IMR-90 (cell line): ENCODE data around the gene DND1. TPM values are rescaled to one million over a fixed set of nuclear protein-coding genes. Genes with fewer than 3 reads are reported as not detected.

Experiments used
- ATAC-seq: fragments of 200-7000 bp; cut with Tn5 transposase; 2 replicates; pipeline ENCODE4 v1.9.1; 2020; ENCODE audit warnings: low read depth, mild to moderate bottlenecking, moderate library complexity
- BruUV-seq: library from RNA; stranded (reverse); fragments of 400-500 nt; replicated peaks from 2 replicates; lab custom pipeline; 2021; lab: Mats Ljungman, UMichigan
- CTCF ChIA-PET: fragments of 300-600 bp; formaldehyde crosslinking; extraction: SDS; loops from one replicate; lab custom pipeline; 2021; ENCODE audit warnings: antibody characterized with exemption; lab: Yijun Ruan, JAX
- POLR2A ChIA-PET: fragments of 300-600 bp; sonication (Branson Sonifier 250); formaldehyde crosslinking; loops from one replicate; lab custom pipeline; 2022; ENCODE audit warnings: antibody characterized with exemption; ENCODE audit not compliant: unreplicated experiment; lab: Charles Lee
- DNase-seq: peaks from one replicate; pipeline ENCODE4 v3.0.0; 2013
- H2AFZ ChIP-seq: replicated peaks from 2 replicates; pipeline ENCODE3; 2013; ENCODE audit warnings: low read length, mild to moderate bottlenecking; ENCODE audit not compliant: poor library complexity
- H2AK5ac ChIP-seq: 2 replicates; pipeline ENCODE4 v1.6.1; 2013; ENCODE audit warnings: low read depth, low read length, inconsistent platforms
- H2AK9ac ChIP-seq: replicated peaks from 2 replicates; pipeline ENCODE3; 2013; ENCODE audit warnings: mild to moderate bottlenecking, low read depth, low read length, moderate library complexity; ENCODE audit not compliant: poor library complexity
- H2BK120ac ChIP-seq: 2 replicates; pipeline ENCODE4 v1.6.1; 2013; ENCODE audit warnings: low read depth, low read length, inconsistent platforms
- H2BK15ac ChIP-seq: 3 replicates; pipeline ENCODE4 v1.6.1; 2013; ENCODE audit warnings: low read depth, low read length, inconsistent platforms
- H2BK20ac ChIP-seq: 2 replicates; pipeline ENCODE4 v1.6.1; 2013; ENCODE audit warnings: low read depth, mild to moderate bottlenecking, inconsistent platforms, low read length, moderate library complexity
- H2BK5ac ChIP-seq: 2 replicates; pipeline ENCODE4 v1.6.1; 2013; ENCODE audit warnings: mild to moderate bottlenecking, low read depth, low read length, inconsistent platforms; ENCODE audit not compliant: poor library complexity, severe bottlenecking
- H3K14ac ChIP-seq: replicated peaks from 2 replicates; pipeline ENCODE4 v1.6.1; 2013; ENCODE audit warnings: low read depth, low read length, inconsistent platforms
- H3K18ac ChIP-seq: 2 replicates; pipeline ENCODE4 v1.6.1; 2013; ENCODE audit warnings: low read depth, low read length, control low read depth
- H3K23ac ChIP-seq: 2 replicates; pipeline ENCODE4 v1.6.1; 2013; ENCODE audit warnings: low read depth, low read length, inconsistent platforms
- H3K27ac ChIP-seq: 2 replicates; pipeline ENCODE4 v1.5.1; 2013; ENCODE audit warnings: mild to moderate bottlenecking, control low read depth, low read length; ENCODE audit not compliant: insufficient read depth
- H3K27me3 ChIP-seq: 2 replicates; pipeline ENCODE4 v1.6.1; 2013; ENCODE audit warnings: low read length; ENCODE audit not compliant: control insufficient read depth, insufficient read depth
- H3K36me3 ChIP-seq: 2 replicates; pipeline ENCODE4 v1.6.1; 2013; ENCODE audit warnings: low read length, mixed read lengths; ENCODE audit not compliant: control insufficient read depth, insufficient read depth
- H3K4ac ChIP-seq: 2 replicates; pipeline ENCODE4 v1.6.1; 2013; ENCODE audit warnings: low read depth, low read length, inconsistent platforms
- H3K4me1 ChIP-seq: 2 replicates; pipeline ENCODE4 v1.6.1; 2013; ENCODE audit warnings: low read length, mixed read lengths; ENCODE audit not compliant: control insufficient read depth, insufficient read depth
- H3K4me2 ChIP-seq: 2 replicates; pipeline ENCODE4 v1.6.1; 2013; ENCODE audit warnings: low read depth, mild to moderate bottlenecking, control low read depth, low read length, moderate library complexity
- H3K4me3 ChIP-seq: 2 replicates; pipeline ENCODE4 v1.5.1; 2013; ENCODE audit warnings: low read depth, mild to moderate bottlenecking, control low read depth, low read length, moderate library complexity; ENCODE audit not compliant: insufficient read depth
- H3K56ac ChIP-seq: 2 replicates; pipeline ENCODE4 v1.6.1; 2013; ENCODE audit warnings: low read length, inconsistent platforms; ENCODE audit not compliant: insufficient read depth; ENCODE audit errors: extremely low read depth
- H3K79me1 ChIP-seq, 2 experiments: 2 replicates each; pipeline ENCODE4 v1.6.1; 2013; ENCODE audit warnings: low read length in 2 of 2, inconsistent platforms in 1 of 2, low read depth in 1 of 2
- H3K9ac ChIP-seq: 2 replicates; pipeline ENCODE4 v1.6.1; 2013; ENCODE audit warnings: low read depth, low read length, control low read depth
- H3K9me1 ChIP-seq: 2 replicates; pipeline ENCODE4 v1.6.1; 2013; ENCODE audit warnings: low read length, inconsistent platforms; ENCODE audit not compliant: insufficient read depth
- H3K9me3 ChIP-seq: 2 replicates; pipeline ENCODE4 v1.6.1; 2013; ENCODE audit warnings: low read length; ENCODE audit not compliant: control insufficient read depth, insufficient read depth
- H4K20me1 ChIP-seq: 2 replicates; pipeline ENCODE4 v1.6.1; 2013; ENCODE audit warnings: low read length, inconsistent platforms; ENCODE audit not compliant: insufficient read depth
- H4K5ac ChIP-seq: 2 replicates; pipeline ENCODE4 v1.6.1; 2013; ENCODE audit warnings: mild to moderate bottlenecking, low read depth, low read length, control low read depth
- H4K8ac ChIP-seq, 2 experiments: 2 replicates each; pipeline ENCODE4 v1.6.1; 2013; ENCODE audit warnings: low read depth in 2 of 2, low read length in 2 of 2, control low read depth in 1 of 2, inconsistent platforms in 1 of 2
- H4K91ac ChIP-seq: 2 replicates; pipeline ENCODE4 v1.6.1; 2013; ENCODE audit warnings: low read depth, low read length, inconsistent platforms; ENCODE audit not compliant: insufficient read depth
- BHLHE40 ChIP-seq: fragments of 150-350 bp; IDR thresholded peaks from 2 replicates; pipeline ENCODE4 v1.6.1; 2016; ENCODE audit warnings: mild to moderate bottlenecking, low read depth, low read length
- CEBPB ChIP-seq: IDR thresholded peaks from 2 replicates; pipeline ENCODE4 v1.6.1; 2012; ENCODE audit warnings: low read depth, low read length, improper control_type of control experiment
- CHD1 ChIP-seq: IDR thresholded peaks from 2 replicates; pipeline ENCODE4 v1.6.1; 2012; ENCODE audit warnings: low read depth, low read length, improper control_type of control experiment
- FOS ChIP-seq: fragments of 150-350 bp; IDR thresholded peaks from 2 replicates; pipeline ENCODE4 v1.6.1; 2016; ENCODE audit warnings: low read depth, low read length
- MAFK ChIP-seq: IDR thresholded peaks from 2 replicates; pipeline ENCODE4 v1.6.1; 2012; ENCODE audit warnings: low read depth, low read length, improper control_type of control experiment
- MAZ ChIP-seq: IDR thresholded peaks from 2 replicates; pipeline ENCODE4 v1.6.1; 2012; ENCODE audit warnings: low read depth, mild to moderate bottlenecking, low read length, improper control_type of control experiment, moderate library complexity, borderline replicate concordance
- MXI1 ChIP-seq: IDR thresholded peaks from 2 replicates; pipeline ENCODE4 v1.6.1; 2012; ENCODE audit warnings: low read depth, mild to moderate bottlenecking, low read length, moderate library complexity, borderline replicate concordance
- NFE2L2 ChIP-seq: fragments of 150-350 bp; IDR thresholded peaks from 2 replicates; pipeline ENCODE4 v1.6.1; 2016; ENCODE audit warnings: low read depth, mild to moderate bottlenecking, low read length
- POLR2A ChIP-seq: IDR thresholded peaks from 2 replicates; pipeline ENCODE4 v1.6.1; 2012; ENCODE audit warnings: mild to moderate bottlenecking, low read depth, low read length
- RAD21 ChIP-seq: IDR thresholded peaks from 2 replicates; pipeline ENCODE4 v1.6.1; 2012; ENCODE audit warnings: low read length, improper control_type of control experiment
- RCOR1 ChIP-seq: IDR thresholded peaks from 2 replicates; pipeline ENCODE4 v1.6.1; 2012; ENCODE audit warnings: mild to moderate bottlenecking, low read length, improper control_type of control experiment; ENCODE audit not compliant: insufficient replicate concordance
- RFX5 ChIP-seq: IDR thresholded peaks from 2 replicates; pipeline ENCODE4 v1.8.0; 2012; ENCODE audit warnings: low read depth, mild to moderate bottlenecking, low read length, moderate library complexity
- SMC3 ChIP-seq: fragments of 150-350 bp; IDR thresholded peaks from 2 replicates; pipeline ENCODE4 v1.6.1; 2016; ENCODE audit warnings: low read depth, mild to moderate bottlenecking, antibody characterized with exemption, low read length, moderate library complexity
- WGBS, 2 experiments: methylation state at CpG; one replicate each; pipeline versions ENCODE4 v1.1.5 to v1.1.7; 2013; ENCODE audit warnings: missing lambda C conversion rate in 2 of 2; ENCODE audit not compliant: insufficient read length in 1 of 2; ENCODE audit errors: extremely low coverage in 2 of 2; 5-methylcytosine and 5-hydroxymethylcytosine counted together
- dilution Hi-C: fragments of 300-500 bp; cut with HindIII; formaldehyde crosslinking; loops from one replicate; pipeline ENCODE4 v1.14.3; 2018; ENCODE audit warnings: low sequenced_read_pairs; ENCODE audit not compliant: unreplicated experiment
- in situ Hi-C: fragments of 300-500 bp; cut with MboI; formaldehyde crosslinking; loops from 3 replicates; pipeline ENCODE4 v1.14.3; 2019; ENCODE audit warnings: low sequenced_read_pairs, inconsistent platforms, mixed read lengths
- intact Hi-C: fragments of 100-400 bp; cut with micrococcal nuclease; formaldehyde crosslinking; loops from 2 replicates; pipeline ENCODE4 v1.10.0; 2022
- polyA plus RNA-seq, 3 experiments: library from polyadenylated mRNA; depleted of rRNA; stranded (reverse); fragments of >200 nt; gene quantifications; 2 replicates each; pipeline ENCODE4 v1.2.3, GENCODE V29; 2012; ENCODE audit warnings: low replicate concordance in 1 of 3
- total RNA-seq: library from RNA; depleted of rRNA; stranded (reverse); fragments of >200 nt; gene quantifications from 2 replicates; pipeline ENCODE4 v1.2.3, GENCODE V29; 2012
- TF ChIP-seq, protein P1 (sequence below): fragments of 150-350 bp; IDR thresholded peaks from 2 replicates; pipeline ENCODE4 v1.6.1; 2016; ENCODE audit warnings: low read depth, mild to moderate bottlenecking, low read length, moderate library complexity, borderline replicate concordance
- TF ChIP-seq, protein P2 (sequence below): conservative IDR thresholded peaks from 2 replicates; pipeline ENCODE4 v1.5.1; 2012; ENCODE audit warnings: mild to moderate bottlenecking, low read depth, low read length, improper control_type of control experiment
- TF ChIP-seq, protein P3 (sequence below): fragments of 150-350 bp; IDR thresholded peaks from 2 replicates; pipeline ENCODE4 v1.6.1; 2017; ENCODE audit warnings: mild to moderate bottlenecking, antibody characterized with exemption, low read length, low read depth

DND1 gene
- total and polyA plus RNA-seq, 2 of the 4 experiments (the other 2 are of a cell fraction), result under 0.01 to 0.67 TPM

DNA sequence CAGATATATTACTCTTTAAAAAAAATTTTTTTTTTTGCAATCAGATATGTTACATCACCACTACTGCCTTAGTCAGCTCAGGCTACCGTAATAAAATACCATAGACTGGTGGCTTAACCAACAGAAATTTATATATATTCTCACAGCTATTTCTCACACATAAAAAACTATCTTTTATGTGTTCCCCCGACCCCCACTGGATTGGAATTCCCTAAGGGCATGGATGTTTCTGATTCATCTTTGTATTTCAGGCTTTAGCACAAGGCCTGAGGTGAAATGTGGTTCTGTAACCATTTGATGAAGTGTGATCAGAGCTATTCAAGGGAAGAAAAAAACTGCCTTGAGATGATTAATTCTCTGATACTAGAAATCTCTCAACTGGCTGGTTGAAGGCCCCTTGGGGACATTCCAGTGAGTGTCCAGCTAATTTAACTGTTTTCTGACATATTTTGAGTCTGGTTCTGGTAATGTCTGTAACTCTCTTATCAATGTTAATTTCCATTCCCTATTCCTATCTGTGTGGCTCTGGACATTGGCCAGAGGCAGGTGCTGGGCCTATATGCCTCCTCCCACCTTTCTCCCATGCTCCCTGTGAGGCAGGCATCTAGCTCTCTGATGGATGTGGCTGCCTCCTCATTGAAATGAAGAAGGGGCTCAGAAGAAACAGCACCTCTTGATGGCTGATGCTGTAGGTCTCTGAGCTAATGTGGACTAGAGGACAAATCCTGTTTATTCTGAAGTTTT is 42.9 kb downstream of the DND1 start:
- H3K36me3 ChIP-seq, result no peaks in the 10 kb centered on the region
- H2AK9ac ChIP-seq, result no peak overlapping the region
- H4K8ac ChIP-seq, result no peak overlapping the region
- CTCF ChIA-PET, result no interaction called here
- H3K9me3 ChIP-seq, result no peaks in the 10 kb centered on the region; the same call in 1 of the 2 replicates
- peaks cover 5% of the 10 kb centered on the region; the same call in 1 of the 2 replicates for H3K4me1 ChIP-seq
- no peak overlapping the region for H3K14ac ChIP-seq
- H3K56ac ChIP-seq, result no peak overlapping the region
- H2BK120ac ChIP-seq, result no peak overlapping the region
- no peak overlapping the region for H2BK15ac ChIP-seq
- no peak for ATAC-seq
- H4K20me1 ChIP-seq, result no peaks in the 10 kb centered on the region
- H3K4ac ChIP-seq, result no peak overlapping the region
- H3K4me3 ChIP-seq, result no peak overlapping the region
- DNase-seq, result no peak
- H3K27ac ChIP-seq, result no peak overlapping the region
- no peak overlapping the region for H2AK5ac ChIP-seq
- H3K27me3 ChIP-seq, result peaks cover 16% of the 10 kb centered on the region
- TF ChIP-seq NFE2L2 (no peak), POLR2A (no peak), FOS (no peak), RAD21 (no peak), CEBPB (no peak), CHD1 (no peak), BHLHE40 (no peak), MAFK (no peak), MAZ (no peak), SMC3 (no peak), RFX5 (no peak), MXI1 (no peak), RCOR1 (no peak)
- TF ChIP-seq, protein P1, sequence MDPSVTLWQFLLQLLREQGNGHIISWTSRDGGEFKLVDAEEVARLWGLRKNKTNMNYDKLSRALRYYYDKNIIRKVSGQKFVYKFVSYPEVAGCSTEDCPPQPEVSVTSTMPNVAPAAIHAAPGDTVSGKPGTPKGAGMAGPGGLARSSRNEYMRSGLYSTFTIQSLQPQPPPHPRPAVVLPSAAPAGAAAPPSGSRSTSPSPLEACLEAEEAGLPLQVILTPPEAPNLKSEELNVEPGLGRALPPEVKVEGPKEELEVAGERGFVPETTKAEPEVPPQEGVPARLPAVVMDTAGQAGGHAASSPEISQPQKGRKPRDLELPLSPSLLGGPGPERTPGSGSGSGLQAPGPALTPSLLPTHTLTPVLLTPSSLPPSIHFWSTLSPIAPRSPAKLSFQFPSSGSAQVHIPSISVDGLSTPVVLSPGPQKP, result no peak
- TF ChIP-seq, protein P2, sequence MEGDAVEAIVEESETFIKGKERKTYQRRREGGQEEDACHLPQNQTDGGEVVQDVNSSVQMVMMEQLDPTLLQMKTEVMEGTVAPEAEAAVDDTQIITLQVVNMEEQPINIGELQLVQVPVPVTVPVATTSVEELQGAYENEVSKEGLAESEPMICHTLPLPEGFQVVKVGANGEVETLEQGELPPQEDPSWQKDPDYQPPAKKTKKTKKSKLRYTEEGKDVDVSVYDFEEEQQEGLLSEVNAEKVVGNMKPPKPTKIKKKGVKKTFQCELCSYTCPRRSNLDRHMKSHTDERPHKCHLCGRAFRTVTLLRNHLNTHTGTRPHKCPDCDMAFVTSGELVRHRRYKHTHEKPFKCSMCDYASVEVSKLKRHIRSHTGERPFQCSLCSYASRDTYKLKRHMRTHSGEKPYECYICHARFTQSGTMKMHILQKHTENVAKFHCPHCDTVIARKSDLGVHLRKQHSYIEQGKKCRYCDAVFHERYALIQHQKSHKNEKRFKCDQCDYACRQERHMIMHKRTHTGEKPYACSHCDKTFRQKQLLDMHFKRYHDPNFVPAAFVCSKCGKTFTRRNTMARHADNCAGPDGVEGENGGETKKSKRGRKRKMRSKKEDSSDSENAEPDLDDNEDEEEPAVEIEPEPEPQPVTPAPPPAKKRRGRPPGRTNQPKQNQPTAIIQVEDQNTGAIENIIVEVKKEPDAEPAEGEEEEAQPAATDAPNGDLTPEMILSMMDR, result no peak
- TF ChIP-seq, protein P3, sequence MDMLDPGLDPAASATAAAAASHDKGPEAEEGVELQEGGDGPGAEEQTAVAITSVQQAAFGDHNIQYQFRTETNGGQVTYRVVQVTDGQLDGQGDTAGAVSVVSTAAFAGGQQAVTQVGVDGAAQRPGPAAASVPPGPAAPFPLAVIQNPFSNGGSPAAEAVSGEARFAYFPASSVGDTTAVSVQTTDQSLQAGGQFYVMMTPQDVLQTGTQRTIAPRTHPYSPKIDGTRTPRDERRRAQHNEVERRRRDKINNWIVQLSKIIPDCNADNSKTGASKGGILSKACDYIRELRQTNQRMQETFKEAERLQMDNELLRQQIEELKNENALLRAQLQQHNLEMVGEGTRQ, result no peak
- no peak overlapping the region for H3K23ac ChIP-seq
- no CpG with 5 or more reads among the region's 2 CpGs for WGBS, 2 experiments
- no peak overlapping the region for H2AFZ ChIP-seq
- intact Hi-C loops, result loop anchor here (10.0 kb wide), 1 partner anchor 386 kb away; no protein-coding TSS in a partner anchor
- dilution Hi-C loops, result no loop called here
- no TSS peak for BruUV-seq
- H4K5ac ChIP-seq, result no peak overlapping the region
- H3K18ac ChIP-seq, result no peak overlapping the region
- no peak overlapping the region for H3K4me2 ChIP-seq
- no peak overlapping the region for H3K9ac ChIP-seq
- H4K91ac ChIP-seq, result no peak overlapping the region
- H3K79me1 ChIP-seq, result no peaks in the 10 kb centered on the region
- H2BK5ac ChIP-seq, result no peak overlapping the region
- POLR2A ChIA-PET, result no interaction called here
- no peaks in the 10 kb centered on the region for H3K9me1 ChIP-seq
- in situ Hi-C loops, result no loop called here
- H2BK20ac ChIP-seq, result no peak overlapping the region
